ENCODE results near the gene OR4D6.
"Not testable (repeated sequence)": the region's sequence is repeated elsewhere in the genome, so short reads cannot be mapped to it uniquely, and the experiment has no call there.

The OR4D6 gene

GRCh38 chr11:59456661-59457060 is at the start of gene OR4D6:
TSS of gene OR4D6 (plus strand) at chr11:59456961. CDS start at chr11:59456961, 0 bp downstream.
- DNase-seq (ENCODE audit: low spot score) = no peak

- no peak for DNase-seq (ENCODE audit: low spot score)
Observed at GRCh38 chr11:59413646-59414045, 43.1 kb upstream of the OR4D6 start.

DNA sequence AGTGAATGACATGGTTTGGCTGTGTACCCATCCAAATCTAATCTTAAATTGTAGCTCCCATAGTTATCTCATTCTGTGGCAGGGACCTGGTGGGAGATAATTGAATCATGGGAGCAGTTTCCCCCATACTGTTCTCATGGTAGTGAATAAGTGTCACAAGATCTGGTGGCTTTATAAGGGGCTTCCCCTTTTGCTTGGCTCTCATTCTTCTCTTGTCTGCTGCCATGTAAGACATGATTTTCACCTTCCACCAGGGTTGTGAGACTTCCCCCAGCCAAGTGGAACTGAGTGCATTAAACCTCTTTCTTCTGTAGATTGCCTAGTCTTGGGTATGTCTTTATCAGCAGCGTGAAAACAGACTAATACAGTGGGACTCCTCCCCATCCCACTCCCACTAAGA is 41.6 kb upstream of the OR4D6 start:
- DNase-seq (ENCODE audit: low spot score) = no peak

DNA sequence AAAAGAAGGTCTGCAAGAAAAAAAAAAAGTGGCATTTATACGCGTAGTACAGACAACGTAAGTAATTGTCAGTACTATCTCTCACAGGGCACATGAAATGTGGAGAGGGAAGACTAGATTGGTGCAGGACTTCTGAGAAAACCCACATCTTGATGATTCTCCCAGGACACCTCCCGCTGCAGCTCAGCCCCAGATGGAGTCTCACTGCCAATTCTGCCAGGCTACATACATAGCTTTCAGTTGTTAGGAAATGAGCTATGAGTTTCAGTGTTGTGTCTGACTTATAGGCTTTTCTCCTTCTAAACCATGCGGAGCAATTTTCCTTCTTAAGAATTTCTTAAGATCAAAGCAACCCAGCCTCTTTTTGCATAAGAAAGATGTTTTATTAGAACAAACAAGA is 40.1 kb upstream of the OR4D6 start:
- DNase-seq (ENCODE audit: low spot score) = no peak

DNA sequence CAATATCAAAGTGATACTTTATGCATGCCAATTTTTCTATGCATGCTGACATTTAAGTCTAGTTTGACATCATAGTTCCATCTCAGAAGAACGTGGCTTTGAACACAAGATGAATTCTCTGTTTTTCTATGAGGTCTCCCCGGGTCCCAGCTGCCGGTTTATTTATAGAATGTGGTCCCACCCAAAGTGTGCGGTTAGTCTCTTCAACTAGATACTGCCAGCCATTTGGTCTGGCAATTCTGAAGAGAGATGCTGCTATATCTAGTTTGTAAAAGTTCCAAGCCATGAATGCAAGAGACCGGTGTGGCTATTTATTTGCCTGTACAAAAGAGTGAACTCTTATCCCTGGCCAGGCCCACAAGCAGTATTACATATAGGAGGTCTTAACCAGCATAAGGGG is 39.7 kb upstream of the OR4D6 start:
- no peak for DNase-seq (ENCODE audit: low spot score)

GRCh38 chr11:59418156-59418555 is 38.6 kb upstream of the OR4D6 start:
- DNase-seq (ENCODE audit: low spot score) = no peak

- DNase-seq (ENCODE audit: low spot score) = no peak
Observed at GRCh38 chr11:59423835-59424234, 32.9 kb upstream of the OR4D6 start.

DNA sequence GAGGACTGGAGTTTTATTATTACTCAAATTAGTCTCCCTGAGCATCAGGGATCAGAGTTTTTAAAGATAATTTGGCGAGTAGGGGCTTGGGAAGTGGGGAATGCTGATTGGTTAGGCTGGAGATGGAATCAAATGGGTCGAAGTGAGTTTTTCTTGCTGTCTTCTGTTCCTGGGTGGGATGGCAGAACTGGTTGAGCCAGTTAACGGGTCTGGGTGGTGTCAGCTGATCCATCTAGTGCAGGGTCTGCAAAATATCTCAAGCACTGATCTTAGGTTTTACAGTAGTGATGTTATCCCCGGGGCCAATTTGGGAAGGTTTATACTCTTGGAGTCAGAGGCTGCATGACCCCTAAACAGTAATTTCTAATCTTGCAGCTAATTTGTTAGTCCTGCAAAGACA is 31.6 kb upstream of the OR4D6 start:
- no peak for DNase-seq (ENCODE audit: low spot score)

- DNase-seq (ENCODE audit: low spot score) = no peak
Observed at GRCh38 chr11:59426361-59427067, 30.2 kb upstream of the OR4D6 start, which contains the start of gene OR5A2. TSS of gene OR5A2 (minus strand) at chr11:59426413. CDS start at chr11:59422953, 3,460 bp downstream.

DNA sequence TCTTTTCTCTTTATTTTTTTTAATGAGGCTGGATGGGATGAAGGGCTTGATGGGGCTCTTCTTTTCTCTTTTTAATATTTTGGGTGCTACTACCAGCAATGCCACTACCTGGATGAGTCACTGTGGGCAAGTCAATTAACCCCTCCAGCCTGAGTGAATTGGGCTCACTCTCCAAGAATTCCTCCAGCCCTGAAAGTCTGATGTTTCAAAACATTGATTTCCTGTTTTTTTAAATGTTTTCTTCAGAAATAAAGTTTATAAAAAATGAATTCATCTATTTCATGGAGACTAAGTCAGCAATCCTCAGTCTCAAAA is 29.7 kb upstream of the OR4D6 start:
- DNase-seq (ENCODE audit: low spot score) = no peak

DNA sequence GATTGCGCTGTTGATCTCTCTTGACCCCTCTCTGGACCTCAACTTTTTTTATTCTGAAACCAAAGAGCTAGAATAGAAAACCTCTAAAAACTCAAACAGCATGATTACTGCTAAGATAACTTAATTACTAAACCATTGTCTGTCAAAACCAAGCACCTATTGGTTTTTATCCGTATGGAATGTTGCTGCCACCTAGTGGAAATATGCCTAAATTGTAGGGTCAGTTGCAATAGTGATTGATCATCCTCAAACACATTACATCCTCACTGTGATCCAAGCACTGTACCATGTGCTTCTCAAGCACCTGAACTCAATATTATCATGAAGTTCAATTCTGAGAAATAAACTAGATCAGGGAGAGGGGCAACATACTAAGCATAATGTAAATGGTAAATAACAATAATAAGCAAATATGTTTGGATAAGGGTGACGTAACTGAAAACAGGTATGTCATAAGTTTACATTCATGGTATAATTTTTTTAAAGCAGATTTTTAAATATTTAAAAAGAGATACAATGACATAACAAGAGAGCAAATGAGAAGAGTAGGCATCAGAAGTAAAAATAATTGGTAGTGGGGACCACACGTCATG is 26.7 kb upstream of the OR4D6 start:
- peak; percentile 11 for DNase-seq (ENCODE audit: low spot score)

DNA sequence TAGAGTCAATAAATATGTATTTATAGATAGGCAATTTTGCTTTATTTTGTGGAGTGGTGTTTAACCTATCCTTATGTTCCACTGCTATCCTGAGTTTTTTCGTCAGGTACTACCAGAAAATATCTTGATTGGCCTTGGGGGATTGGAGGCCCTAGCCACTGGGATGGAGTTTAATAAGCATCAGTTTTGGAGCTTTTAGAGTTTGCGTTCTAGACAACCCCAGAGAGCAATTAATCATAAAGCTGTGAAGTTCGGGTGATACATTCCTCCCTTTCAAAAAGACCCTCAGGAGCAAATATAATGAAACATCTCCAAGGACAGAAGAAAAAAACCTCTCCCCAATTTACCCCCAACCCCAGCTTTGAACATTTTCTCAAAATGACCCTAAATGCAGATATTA is 20.6 kb upstream of the OR4D6 start, which contains the start of gene OR5A1:
Gene OR5A1, plus strand, starts transcription at position 301 of the 400 bp plus-strand sequence. CDS start 6,700 bp downstream, outside the sequence.
- no peak for DNase-seq (ENCODE audit: low spot score)

DNA sequence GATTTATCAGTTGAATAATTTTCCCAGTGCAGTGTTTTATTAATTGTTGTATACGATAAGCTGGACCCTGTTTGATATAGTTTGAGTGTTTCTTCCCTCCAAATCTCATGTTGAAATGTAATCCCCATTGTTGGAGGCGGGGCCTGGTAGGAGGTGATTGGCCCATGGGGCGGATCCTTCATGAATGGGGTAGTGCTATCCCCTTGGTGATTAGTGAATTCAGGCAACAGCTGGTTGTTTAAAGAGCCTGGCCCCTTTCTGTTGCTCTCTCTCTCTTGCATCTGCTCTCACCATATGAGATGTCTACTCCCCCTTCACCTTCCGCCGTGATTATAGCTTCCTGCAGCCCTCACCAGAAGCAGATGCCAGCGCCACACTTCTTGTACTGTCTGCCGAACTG is 19.0 kb upstream of the OR4D6 start:
- no peak for DNase-seq (ENCODE audit: low spot score)

DNA sequence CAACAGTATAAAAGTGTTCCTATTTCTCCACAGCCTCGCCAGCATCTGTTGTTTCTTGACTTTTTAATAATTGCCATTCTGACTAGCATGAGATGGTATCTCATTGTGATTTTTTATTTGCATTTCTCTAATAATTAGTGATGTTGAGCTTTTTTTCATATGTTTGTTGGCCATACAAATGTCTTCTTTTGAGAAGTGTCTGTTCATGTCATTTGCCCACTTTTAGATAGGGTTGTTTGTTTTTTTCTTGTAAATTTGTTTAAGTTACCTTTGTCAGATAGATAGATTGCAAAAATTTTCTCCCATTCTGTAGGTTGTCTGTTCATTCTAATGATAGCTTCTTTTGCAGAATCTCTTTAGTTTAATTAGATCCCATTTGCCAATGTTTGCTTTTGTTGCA is 11.1 kb upstream of the OR4D6 start:
- not testable (repeated sequence) for DNase-seq (ENCODE audit: low spot score)

GRCh38 chr11:59448484-59448883 is 8.3 kb upstream of the OR4D6 start:
- DNase-seq (ENCODE audit: low spot score) = no peak

GRCh38 chr11:59459916-59460315 is 3.2 kb downstream of the OR4D6 start:
- DNase-seq (ENCODE audit: low spot score) = no peak

DNA sequence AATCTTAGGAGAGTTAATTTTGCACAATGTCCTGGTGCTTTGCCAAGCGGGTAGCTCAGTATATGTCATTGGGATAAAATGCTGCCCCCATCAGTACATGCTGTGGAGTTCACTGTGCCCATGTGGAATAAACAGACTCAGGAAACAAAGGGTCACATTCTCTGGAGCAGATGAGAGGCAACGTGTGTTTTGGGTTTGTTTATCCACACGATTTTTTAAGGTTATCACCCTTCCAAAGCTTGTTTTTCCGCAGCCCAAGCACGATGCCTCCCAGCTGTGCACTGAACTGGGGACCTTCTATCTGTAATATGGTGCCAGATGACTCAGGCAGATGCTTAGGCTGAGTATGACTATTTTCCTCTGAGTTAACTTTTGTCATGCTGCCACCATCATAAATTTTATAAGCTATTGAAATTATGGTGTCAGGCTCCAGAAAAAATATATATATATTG is 6.5 kb downstream of the OR4D6 start:
- no peak for DNase-seq (ENCODE audit: low spot score)

DNA sequence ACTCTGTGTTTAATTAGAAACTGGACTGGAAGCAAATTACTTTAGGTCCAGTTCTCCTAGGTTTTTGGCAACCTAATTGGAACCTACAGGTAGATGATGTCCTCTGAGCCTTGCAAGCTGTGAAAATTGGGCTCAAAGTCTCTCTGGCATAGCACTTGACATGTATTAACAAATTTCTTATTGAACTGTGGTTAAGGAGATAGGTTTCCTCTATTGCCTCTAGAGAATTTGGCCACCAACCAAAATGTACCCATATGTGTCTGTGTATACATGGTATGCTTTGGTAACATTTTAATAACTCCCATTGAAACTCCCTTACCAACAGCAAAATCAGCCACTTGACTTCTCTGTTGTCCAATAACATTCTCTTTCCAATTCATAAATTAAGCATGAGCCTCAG is 16.3 kb downstream of the OR4D6 start, which contains the start of gene OR4D10:
Gene OR4D10, plus strand, starts transcription at position 301 of the 400 bp plus-strand sequence. CDS start 4,115 bp downstream, outside the sequence.
- DNase-seq (ENCODE audit: low spot score) = no peak

DNA sequence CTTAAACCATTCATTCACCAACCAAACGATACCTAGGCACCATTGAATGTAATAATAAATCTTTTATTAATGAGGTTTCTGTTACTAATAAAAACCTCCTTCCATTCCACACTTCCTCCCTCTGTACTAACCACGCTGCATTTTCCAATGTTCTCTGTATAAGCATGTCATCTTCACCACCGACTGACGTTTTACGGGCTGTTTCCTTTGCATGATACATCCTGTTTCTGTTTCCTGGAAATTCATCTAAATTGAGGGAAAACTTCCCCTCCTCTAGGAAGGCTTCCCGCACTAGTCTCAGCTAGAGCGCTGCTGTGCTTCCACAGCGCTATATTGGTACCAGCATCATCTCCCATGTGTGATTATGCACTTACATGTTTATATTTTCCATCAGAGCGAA is 18.4 kb downstream of the OR4D6 start:
- no peak for DNase-seq (ENCODE audit: low spot score)

DNA sequence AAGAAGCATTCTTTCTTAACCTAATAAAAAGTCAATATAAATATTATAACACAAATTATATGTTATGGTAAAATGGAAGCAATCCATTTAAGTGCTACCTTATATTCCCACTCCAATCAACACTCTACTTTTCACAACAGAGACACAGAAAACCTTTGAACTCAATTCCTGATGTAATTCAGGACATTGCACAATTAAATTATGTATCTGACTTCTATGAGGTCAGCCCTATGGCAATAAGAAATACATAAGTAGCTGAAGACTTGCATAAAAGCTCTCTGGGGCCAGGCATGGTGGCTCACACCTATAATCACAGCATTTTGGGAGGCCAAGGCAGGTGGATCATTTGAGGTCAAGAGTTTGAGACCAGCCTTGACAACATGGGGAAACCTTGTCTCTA is 23.1 kb downstream of the OR4D6 start:
- DNase-seq (ENCODE audit: low spot score) = no peak

DNA sequence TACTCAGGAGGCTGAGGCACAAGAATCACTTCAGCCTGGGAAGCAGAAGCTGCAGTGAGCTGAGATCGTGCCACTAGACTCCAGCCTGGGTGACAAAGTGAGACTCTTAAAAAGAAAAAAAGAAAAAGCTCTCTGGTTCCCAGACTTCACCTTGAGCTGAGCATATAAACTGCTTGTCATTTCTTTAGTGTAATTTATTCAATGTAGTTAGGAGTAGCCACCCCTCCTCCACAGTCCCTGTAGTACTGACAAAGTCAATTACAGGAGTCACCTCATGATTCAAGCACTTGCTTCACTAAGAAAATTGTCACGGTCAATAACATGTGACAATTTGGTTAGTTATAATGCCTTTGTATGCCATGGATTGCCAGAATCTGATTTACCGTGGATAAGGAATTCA is 23.6 kb downstream of the OR4D6 start:
- DNase-seq (ENCODE audit: low spot score) = no peak

DNA sequence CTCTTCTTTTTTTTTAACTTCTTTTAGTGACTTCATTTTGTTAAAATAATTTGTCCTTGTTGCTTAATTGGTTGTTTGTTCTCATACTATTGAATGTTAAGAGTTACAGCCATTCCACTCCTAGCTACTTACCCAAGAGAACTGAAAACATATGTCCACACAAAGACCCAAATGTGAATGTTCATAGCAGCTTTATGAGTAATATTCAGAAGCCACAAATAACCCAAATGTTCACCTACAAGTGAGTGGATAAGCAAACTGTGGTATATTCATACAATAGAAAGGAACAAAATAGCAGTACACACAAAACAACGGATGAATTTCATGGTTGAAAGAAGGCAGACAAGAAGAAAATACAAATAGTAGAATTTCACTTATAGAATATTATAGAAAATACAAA is 45.2 kb downstream of the OR4D6 start:
- no peak for DNase-seq (ENCODE audit: low spot score)

DNA sequence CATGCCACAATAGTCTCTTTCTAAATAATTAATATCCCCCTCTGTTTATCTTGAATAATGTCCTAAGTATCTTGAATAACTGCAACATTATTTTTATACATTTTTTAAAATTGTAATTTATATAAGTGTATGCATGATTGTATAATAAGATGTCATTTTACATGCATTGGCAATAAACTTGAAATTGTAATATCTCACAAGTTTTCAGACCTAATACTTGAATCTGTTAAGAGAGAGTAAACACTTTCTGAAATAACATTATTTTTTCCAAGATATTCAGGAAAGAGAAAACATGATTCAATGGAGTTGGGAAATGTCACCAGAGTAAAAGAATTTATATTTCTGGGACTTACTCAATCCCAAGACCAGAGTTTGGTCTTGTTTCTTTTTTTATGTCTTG is 46.5 kb downstream of the OR4D6 start, which contains the start of gene OR4D11:
Gene OR4D11, plus strand, starts transcription at position 301 of the 400 bp plus-strand sequence. Its CDS starts 0 bp downstream, at position 301.
- no peak for DNase-seq (ENCODE audit: low spot score)

All from globus pallidus (tissue), 1 donor.